Raji (cell line): Measurements from ENCODE around the gene ANKRD35.

Experiments
- POLR2A ChIP-seq: IDR thresholded peaks from 2 replicates; pipeline ENCODE4 v1.6.1; 2011; ENCODE audit warnings: low read depth, low read length, control low read depth; ENCODE audit not compliant: insufficient read depth

Gene ANKRD35

GRCh38 chr1:145885738-145886287, at the start of gene ANKRD35:
Gene ANKRD35, minus strand, starts transcription at chr1:145885866. Its CDS starts 108 bp downstream, at chr1:145885758.
- no peak for TF ChIP-seq POLR2A

DNA sequence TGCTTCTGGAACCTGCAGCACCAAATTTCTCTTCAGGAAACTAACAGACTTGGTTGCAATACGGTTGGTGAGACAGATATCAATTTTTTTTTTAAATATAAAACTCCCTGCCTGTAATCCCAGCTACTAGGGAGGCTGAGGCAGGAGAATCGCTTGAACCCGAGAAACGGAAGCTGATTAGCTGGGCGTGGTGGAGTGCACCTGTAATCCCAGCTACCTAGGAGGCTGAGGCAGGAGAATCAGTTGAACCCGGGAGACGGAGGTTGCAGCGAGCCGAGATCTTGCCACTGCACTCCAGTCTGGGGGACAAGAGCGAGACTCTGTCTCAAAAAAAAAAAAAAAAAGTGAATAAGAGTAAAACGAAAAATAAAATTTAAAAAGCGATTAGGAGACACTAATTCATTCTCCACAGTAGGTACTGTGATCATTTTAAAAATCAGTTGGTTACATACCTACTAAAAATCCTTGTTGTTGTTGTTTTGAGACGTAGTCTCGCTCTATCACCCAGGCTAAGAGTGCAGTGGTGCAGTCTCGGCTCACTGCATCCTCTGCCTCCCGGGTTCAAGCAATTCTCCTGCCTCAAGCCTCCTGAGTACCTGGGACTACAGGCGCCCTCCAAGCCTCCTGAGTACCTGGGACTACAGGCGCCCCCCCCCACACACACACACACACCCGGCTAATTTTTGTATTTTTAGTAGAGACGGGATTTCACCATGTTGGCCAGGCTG, 42.4 kb upstream of the ANKRD35 start:
- peak; percentile 24 for TF ChIP-seq POLR2A

- TF ChIP-seq POLR2A = peak; percentile 96
Observed at GRCh38 chr1:145927063-145927886, 41.6 kb upstream of the ANKRD35 start, which contains the start of gene RBM8A. Gene RBM8A, minus strand, starts transcription at chr1:145927484. Its CDS starts 58 bp downstream, at chr1:145927426.

DNA sequence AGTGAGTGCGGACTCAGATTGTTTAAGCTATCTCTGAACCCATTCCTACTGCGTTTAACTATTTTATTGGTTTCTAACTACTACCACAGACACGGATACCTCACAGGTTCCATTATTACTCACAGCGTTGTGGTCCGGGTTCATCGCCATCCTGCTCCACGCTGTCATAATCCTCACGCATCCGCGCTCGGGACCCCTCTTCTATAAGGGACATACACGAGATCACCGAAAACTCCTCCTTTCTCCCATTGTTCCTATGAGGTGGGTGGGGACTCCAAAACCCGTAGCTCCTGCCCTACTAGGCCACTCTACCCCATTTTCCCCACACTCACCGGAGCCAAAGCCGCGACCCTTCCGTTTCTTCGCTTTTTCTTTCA, 41.0 kb upstream of the ANKRD35 start:
- TF ChIP-seq POLR2A = no peak

GRCh38 chr1:145922266-145922665, 36.6 kb upstream of the ANKRD35 start:
- TF ChIP-seq POLR2A = no peak

GRCh38 chr1:145918992-145919939, 33.6 kb upstream of the ANKRD35 start:
- peak; percentile 71 for TF ChIP-seq POLR2A

DNA sequence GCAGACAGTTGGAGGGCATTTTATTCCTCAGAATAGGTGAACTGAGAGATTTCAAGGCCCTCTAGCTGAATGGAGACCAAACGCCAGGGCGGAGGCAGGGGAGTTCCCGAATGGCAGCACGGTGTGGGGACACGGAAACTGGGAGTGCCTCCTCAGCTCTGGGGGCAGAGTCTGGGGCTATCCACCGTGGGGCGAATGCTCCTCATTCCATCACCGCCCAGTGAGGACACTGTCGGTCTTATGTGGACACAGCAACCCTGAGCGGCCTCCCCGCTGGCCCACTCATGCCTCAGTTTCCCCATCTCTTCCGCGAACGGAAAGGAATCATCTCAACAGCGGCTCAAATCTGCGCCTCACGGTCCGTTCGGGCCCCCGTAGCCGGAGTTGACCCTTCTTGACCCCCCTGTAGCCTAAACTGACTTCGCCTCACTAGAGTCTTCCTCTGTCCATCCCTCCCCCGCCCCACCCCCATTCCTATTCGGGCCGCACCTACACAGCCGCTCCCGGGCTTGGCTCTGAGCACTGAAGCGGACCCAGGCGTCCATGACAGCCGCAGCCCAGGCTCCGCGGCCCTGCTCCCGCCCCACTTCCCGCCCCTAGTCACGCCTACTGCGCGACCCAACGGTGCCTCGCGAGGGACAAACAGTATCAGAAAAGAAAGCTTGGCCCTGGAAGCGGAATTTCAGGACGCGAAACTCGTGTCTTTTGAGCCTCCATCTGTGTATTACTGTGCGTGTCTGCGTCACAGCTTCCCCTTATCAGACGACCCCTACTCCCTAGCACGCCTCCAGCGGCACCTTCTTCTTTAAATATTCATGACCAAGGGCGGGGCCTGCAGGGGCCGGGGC, 32.7 kb upstream of the ANKRD35 start, which contains the start of gene PEX11B:
Gene PEX11B (minus strand): TSS at position 574 of the 848 bp plus-strand sequence. CDS start 29 bp downstream, at position 545.
- TF ChIP-seq POLR2A = peak; percentile 64

- TF ChIP-seq POLR2A = no peak
Observed at GRCh38 chr1:145917595-145917994, 31.9 kb upstream of the ANKRD35 start.

DNA sequence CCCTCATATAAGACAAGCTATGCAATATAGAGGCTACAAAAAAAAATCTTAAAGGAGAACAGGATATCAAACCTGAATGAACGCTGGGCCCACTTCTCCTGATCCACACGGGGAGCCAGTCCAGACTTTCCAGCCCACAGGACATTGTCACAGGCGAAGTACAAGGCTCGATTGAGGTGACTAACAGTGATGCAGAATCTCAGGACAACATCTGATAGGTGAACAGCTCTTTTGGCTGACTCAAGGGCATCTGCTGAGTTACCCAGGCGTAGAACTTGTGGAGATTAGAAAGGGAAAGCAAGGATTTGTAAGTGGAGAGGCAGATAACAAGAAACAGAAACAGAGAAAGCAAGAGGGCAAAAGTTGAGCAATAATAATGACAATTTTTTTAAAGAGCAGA, 31.1 kb upstream of the ANKRD35 start:
- TF ChIP-seq POLR2A = no peak

DNA sequence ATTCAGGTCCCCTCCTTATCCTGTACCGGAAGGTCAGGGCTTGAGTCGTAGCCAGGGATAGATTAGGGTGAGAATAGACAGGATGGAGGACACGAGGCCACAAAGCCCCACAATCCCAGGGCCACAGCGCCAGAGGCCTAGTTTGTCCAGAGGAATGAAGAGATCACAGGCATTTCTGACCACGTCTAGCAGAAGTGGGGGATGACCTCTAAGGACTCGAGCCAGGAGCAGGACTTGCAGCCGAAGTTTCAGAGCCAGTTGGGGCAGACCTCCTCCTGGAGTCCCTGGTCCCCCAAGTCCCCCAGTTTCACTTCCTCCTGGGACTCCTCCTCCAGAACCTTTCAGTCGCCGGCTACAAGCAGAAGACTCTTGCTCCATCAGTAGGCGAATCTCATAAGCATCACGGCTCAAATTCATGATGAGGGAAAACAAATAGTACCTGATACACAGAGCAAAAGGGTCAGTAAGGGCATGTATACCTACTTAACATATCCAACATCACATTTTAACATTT, 26.5 kb upstream of the ANKRD35 start:
- no peak for TF ChIP-seq POLR2A

DNA sequence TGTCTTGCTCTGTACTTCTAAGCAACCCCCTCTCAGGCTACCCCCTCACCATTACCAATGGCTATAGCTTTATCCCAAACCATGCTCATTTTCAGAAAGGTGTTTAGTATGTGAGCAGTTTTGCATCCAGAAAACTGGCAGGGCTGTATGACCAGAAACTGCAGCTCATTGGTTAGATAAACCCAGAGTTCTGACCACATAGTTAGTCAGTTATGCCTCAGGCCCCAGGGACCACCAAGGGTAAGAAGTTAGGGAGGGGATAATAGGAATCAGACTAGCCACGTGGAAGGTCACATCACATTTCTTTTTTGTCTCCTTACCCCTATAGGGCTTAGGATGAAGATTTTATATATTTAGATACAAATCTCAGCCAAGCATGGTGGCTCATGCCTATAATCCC, 23.0 kb upstream of the ANKRD35 start:
- no peak for TF ChIP-seq POLR2A

DNA sequence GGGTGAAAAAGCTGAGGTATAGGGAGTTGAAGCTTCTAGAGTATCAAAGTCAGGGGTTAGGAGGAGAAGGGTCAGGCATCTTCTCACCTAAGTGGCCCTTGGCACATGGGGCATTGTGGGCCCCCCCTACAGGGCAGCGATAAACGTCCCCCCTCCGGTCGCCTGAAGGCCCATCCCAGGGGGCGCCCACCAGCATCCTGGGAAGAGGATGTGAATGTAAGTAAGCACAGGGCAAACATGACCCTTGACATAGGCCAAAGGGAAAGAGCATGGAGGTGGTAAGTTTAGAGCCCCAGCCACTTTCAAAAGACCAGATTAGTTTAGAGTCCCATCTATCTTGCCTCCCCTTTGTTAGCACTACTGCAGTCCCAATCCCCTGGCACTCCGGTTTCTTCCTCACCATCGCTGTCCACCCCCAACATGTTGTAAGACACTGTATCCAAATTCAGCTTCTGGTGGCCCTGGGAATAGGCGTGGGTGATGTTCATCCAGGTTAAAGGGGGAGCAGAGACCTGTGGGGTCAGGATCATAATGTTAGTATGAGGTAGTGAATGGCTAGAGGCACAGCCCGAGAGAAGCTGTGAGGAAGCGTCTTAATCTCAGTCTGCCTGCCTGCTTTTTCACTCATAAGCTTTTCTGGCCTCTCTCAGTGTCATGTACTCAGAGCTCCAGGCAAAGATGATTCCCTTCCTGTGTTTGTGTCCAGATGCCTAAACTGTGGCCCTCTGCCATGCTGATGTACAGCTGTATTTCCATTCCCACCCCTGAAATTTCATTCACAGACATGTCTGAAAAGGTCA, 21.5 kb upstream of the ANKRD35 start:
- TF ChIP-seq POLR2A = no peak
